ENCODE data around the gene LCNL1.

LCNL1 gene

GRCh38 chr9:136963341-136963740, 19.5 kb upstream of the LCNL1 start:
- no peak for DNase-seq (ENCODE audit: low spot score)
- TF ChIP-seq CTCF (IDR thresholded peaks at IDR 0.05; ENCODE audit: borderline replicate concordance, control extremely low read depth, extremely low read depth, insufficient read depth, missing control alignments) = no peak
- in situ Hi-C loops (cut with MboI; ENCODE audit: low sequenced_read_pairs, unreplicated experiment) = no loop called here

DNA sequence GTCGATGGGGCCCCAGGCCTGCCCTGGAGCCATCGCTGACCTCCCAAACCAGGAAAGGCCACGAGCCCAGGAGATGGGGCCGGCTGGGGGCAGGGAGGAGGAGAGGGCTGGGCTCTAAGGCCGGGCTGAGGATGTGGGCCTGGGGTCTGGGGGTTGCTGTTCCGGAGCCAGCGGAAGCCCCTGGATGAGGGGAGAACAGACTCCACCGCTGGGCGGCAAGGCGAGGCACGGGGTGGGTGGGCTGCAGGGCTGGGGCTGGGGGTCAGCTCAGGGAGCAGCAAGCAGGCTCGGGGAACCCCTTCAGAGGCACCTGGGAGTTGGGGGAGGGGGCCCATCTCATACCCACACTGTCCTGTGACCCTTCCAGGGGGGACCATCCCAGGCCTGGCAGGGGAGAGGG, 19.0 kb upstream of the LCNL1 start:
- TF ChIP-seq CTCF (IDR thresholded peaks at IDR 0.05; ENCODE audit: borderline replicate concordance, control extremely low read depth, extremely low read depth, insufficient read depth, missing control alignments) = no peak
- in situ Hi-C loops (cut with MboI; ENCODE audit: low sequenced_read_pairs, unreplicated experiment) = no loop called here
- DNase-seq (ENCODE audit: low spot score) = no peak

GRCh38 chr9:136964171-136964689, 18.6 kb upstream of the LCNL1 start:
- in situ Hi-C loops (cut with MboI; ENCODE audit: low sequenced_read_pairs, unreplicated experiment) = no loop called here
- no peak for DNase-seq (ENCODE audit: low spot score)
- no peak for TF ChIP-seq CTCF (IDR thresholded peaks at IDR 0.05; ENCODE audit: borderline replicate concordance, control extremely low read depth, extremely low read depth, insufficient read depth, missing control alignments)

GRCh38 chr9:136964833-136965422, 17.9 kb upstream of the LCNL1 start:
- in situ Hi-C loops (cut with MboI; ENCODE audit: low sequenced_read_pairs, unreplicated experiment) = no loop called here
- no peak for DNase-seq (ENCODE audit: low spot score)
- TF ChIP-seq CTCF (IDR thresholded peaks at IDR 0.05; ENCODE audit: borderline replicate concordance, control extremely low read depth, extremely low read depth, insufficient read depth, missing control alignments) = no peak

- in situ Hi-C loops (cut with MboI; ENCODE audit: low sequenced_read_pairs, unreplicated experiment) = no loop called here
- no peak for DNase-seq (ENCODE audit: low spot score)
These were observed 16.9 kb upstream of the LCNL1 start for GRCh38 chr9:136965771-136966484.

More at GRCh38 chr9:136965771-136966484, 16.9 kb upstream of the LCNL1 start:
- no peak for TF ChIP-seq CTCF (IDR thresholded peaks at IDR 0.05; ENCODE audit: borderline replicate concordance, control extremely low read depth, extremely low read depth, insufficient read depth, missing control alignments)
